Activated T-cell treated with anti-CD3 and anti-CD28 coated beads, Interleukin-2, amount 50 U/mL, for 72 hours (primary cell): ENCODE data around the gene PCGF3. TPM values are rescaled to one million over a fixed set of nuclear protein-coding genes. Genes with fewer than 3 reads are reported as not detected.

ENCODE experiments used
- ATAC-seq, 2 donors: fragments of 150-1000 bp; cut with Tn5 transposase; replicated peaks in 1 of 2; 2 replicates each; pipeline ENCODE4 v1.10.0; 2021; ENCODE audit warnings: moderate library complexity in 2 of 2, mild to moderate bottlenecking in 1 of 2
- DNase-seq, 2 donors: peaks; one replicate each; pipeline ENCODE4 v3.0.0; 2021 to 2022; ENCODE audit warnings: mixed read lengths in 1 of 2
- H3K27ac Mint-ChIP-seq: one replicate; pipeline ENCODE4 v1.8.0; 2022; ENCODE audit warnings: mild to moderate bottlenecking, moderate library complexity, mixed read lengths
- H3K27me3 Mint-ChIP-seq: one replicate; pipeline ENCODE4 v1.8.0; 2022; ENCODE audit warnings: low read depth, mixed read lengths
- H3K36me3 Mint-ChIP-seq, 2 donors: one replicate each; pipeline ENCODE4 v1.8.0; 2022; ENCODE audit warnings: mixed read lengths in 2 of 2, mild to moderate bottlenecking in 1 of 2; ENCODE audit not compliant: insufficient read depth in 2 of 2
- H3K4me1 Mint-ChIP-seq: one replicate; pipeline ENCODE4 v1.8.0; 2022; ENCODE audit warnings: low read depth, mixed read lengths
- H3K4me3 Mint-ChIP-seq, 2 donors: one replicate each; pipeline ENCODE4 v1.8.0; 2022; ENCODE audit warnings: mild to moderate bottlenecking in 2 of 2, mixed read lengths in 2 of 2, moderate library complexity in 2 of 2
- H3K9me3 Mint-ChIP-seq, 2 donors: one replicate each; pipeline ENCODE4 v1.8.0; 2022; ENCODE audit warnings: mixed read lengths in 2 of 2
- total RNA-seq, 2 donors: library from RNA; stranded (reverse); gene quantifications; one replicate each; pipeline ENCODE4 v1.2.3, GENCODE V29; 2022

The PCGF3 gene
- total RNA-seq, 2 donors from 2014 or later = 31.5 to 35.5 TPM

- ATAC-seq (peak; percentile 1 to 3), DNase-seq (peak in 1 of 2 donors; percentile 35)
- Mint-ChIP-seq H3K4me1 (peaks cover 6% of the 10 kb centered on the region), H3K9me3 (no peaks in the 10 kb centered on the region), H3K36me3 (no peaks in the 10 kb centered on the region), H3K27me3 (no peaks in the 10 kb centered on the region), H3K27ac (no peak overlapping the region), H3K4me3 (no peak overlapping the region)
Observed at GRCh38 chr4:681736-682451, 23.7 kb upstream of the PCGF3 start.

GRCh38 chr4:682490-683172, 23.0 kb upstream of the PCGF3 start:
- Mint-ChIP-seq H3K27me3 (peaks cover 2% of the 10 kb centered on the region), H3K9me3 (no peaks in the 10 kb centered on the region), H3K4me3 (no peak overlapping the region), H3K36me3 (no peaks in the 10 kb centered on the region), H3K4me1 (peaks cover 6% of the 10 kb centered on the region), H3K27ac (no peak overlapping the region)
- no peak for DNase-seq
- ATAC-seq = no peak

- peaks cover 6% of the 10 kb centered on the region for H3K4me1 Mint-ChIP-seq
Observed at GRCh38 chr4:683247-683897, 22.3 kb upstream of the PCGF3 start.

GRCh38 chr4:683982-684622, 21.5 kb upstream of the PCGF3 start:
- H3K4me3 Mint-ChIP-seq = no peak overlapping the region
- DNase-seq = peak; percentile 44 to 58
- no peaks in the 10 kb centered on the region for H3K9me3 Mint-ChIP-seq
- H3K27me3 Mint-ChIP-seq = peaks cover 6% of the 10 kb centered on the region
- H3K36me3 Mint-ChIP-seq = no peaks in the 10 kb centered on the region
- peaks cover 6% of the 10 kb centered on the region for H3K4me1 Mint-ChIP-seq
- H3K27ac Mint-ChIP-seq = no peak overlapping the region
- peak; percentile 23 to 33 for ATAC-seq

More at GRCh38 chr4:683247-683897, 22.3 kb upstream of the PCGF3 start:
- H3K27me3 Mint-ChIP-seq = peaks cover 6% of the 10 kb centered on the region
- H3K9me3 Mint-ChIP-seq = no peaks in the 10 kb centered on the region
- peak in 1 of 2 donors; percentile 2 for ATAC-seq
- no peaks in the 10 kb centered on the region for H3K36me3 Mint-ChIP-seq
- no peak overlapping the region for H3K27ac Mint-ChIP-seq
- no peak overlapping the region for H3K4me3 Mint-ChIP-seq
- no peak for DNase-seq

- no peaks in the 10 kb centered on the region for H3K9me3 Mint-ChIP-seq
- H3K4me3 Mint-ChIP-seq = no peak overlapping the region
- H3K27me3 Mint-ChIP-seq = peaks cover 6% of the 10 kb centered on the region
- no peak overlapping the region for H3K27ac Mint-ChIP-seq
- ATAC-seq (no peak), DNase-seq (no peak)
- peaks cover 6% of the 10 kb centered on the region for H3K4me1 Mint-ChIP-seq
- H3K36me3 Mint-ChIP-seq = no peaks in the 10 kb centered on the region
Observed at GRCh38 chr4:684623-685327, 20.9 kb upstream of the PCGF3 start.

- no peak for ATAC-seq
- Mint-ChIP-seq H3K36me3 (no peaks in the 10 kb centered on the region), H3K27ac (no peak overlapping the region), H3K4me1 (peaks cover 1% of the 10 kb centered on the region), H3K9me3 (no peaks in the 10 kb centered on the region), H3K27me3 (peaks cover 11% of the 10 kb centered on the region), H3K4me3 (no peak overlapping the region)
- no peak for DNase-seq
Observed at GRCh38 chr4:685679-686412, 19.8 kb upstream of the PCGF3 start.

- H3K27me3 Mint-ChIP-seq = peaks cover 11% of the 10 kb centered on the region
Observed at GRCh38 chr4:686413-687040, 19.1 kb upstream of the PCGF3 start.

GRCh38 chr4:687048-687970, 18.3 kb upstream of the PCGF3 start:
- H3K4me3 Mint-ChIP-seq = no peak overlapping the region
- H3K36me3 Mint-ChIP-seq = no peaks in the 10 kb centered on the region
- ATAC-seq (no peak), DNase-seq (no peak)
- H3K27me3 Mint-ChIP-seq = peaks cover 11% of the 10 kb centered on the region
- no peaks in the 10 kb centered on the region for H3K9me3 Mint-ChIP-seq
- H3K27ac Mint-ChIP-seq = no peak overlapping the region
- H3K4me1 Mint-ChIP-seq = no peaks in the 10 kb centered on the region

More at GRCh38 chr4:686413-687040, 19.1 kb upstream of the PCGF3 start:
- H3K4me1 Mint-ChIP-seq = no peaks in the 10 kb centered on the region
- H3K27ac Mint-ChIP-seq = no peak overlapping the region
- no peak overlapping the region for H3K4me3 Mint-ChIP-seq
- H3K9me3 Mint-ChIP-seq = no peaks in the 10 kb centered on the region
- H3K36me3 Mint-ChIP-seq = no peaks in the 10 kb centered on the region
- ATAC-seq (no peak), DNase-seq (no peak)

- no peaks in the 10 kb centered on the region for H3K4me1 Mint-ChIP-seq
- H3K27ac Mint-ChIP-seq = no peak overlapping the region
- DNase-seq = no peak
- H3K36me3 Mint-ChIP-seq = no peaks in the 10 kb centered on the region
- no peaks in the 10 kb centered on the region for H3K9me3 Mint-ChIP-seq
- H3K4me3 Mint-ChIP-seq = no peak overlapping the region
- peaks cover 11% of the 10 kb centered on the region for H3K27me3 Mint-ChIP-seq
- ATAC-seq = peak; percentile 3 to 10
Observed at GRCh38 chr4:687971-688853, 17.4 kb upstream of the PCGF3 start.

- Mint-ChIP-seq H3K4me1 (no peaks in the 10 kb centered on the region), H3K4me3 (no peak within 1 kb of the TSS), H3K9me3 (no peaks in the 10 kb centered on the region), H3K27ac (no peak within 1 kb of the TSS), H3K36me3 (no peaks in the 10 kb centered on the region), H3K27me3 (peaks cover 11% of the 10 kb centered on the region)
- DNase-seq (no peak), ATAC-seq (peak; percentile 29 to 38)
Observed at GRCh38 chr4:688854-689681, 16.6 kb upstream of the PCGF3 start, which contains the start of gene SLC49A3. TSS of gene SLC49A3 (minus strand) at chr4:689151. CDS start at chr4:689127, 24 bp downstream.
